ENCODE data around the gene GOLPH3. TPM values are rescaled to one million over a fixed set of nuclear protein-coding genes. Genes with fewer than 3 reads are reported as not detected.
A peak's percentile ranks its signal among the peaks of the same experiment; 100 is the strongest.
"Not testable (repeated sequence)": the region's sequence is repeated elsewhere in the genome, so short reads cannot be mapped to it uniquely, and the experiment has no call there.

The GOLPH3 gene
- total RNA-seq, 1 experiment from 2014 or later = 98.7 TPM

GRCh38 chr5:32082701-32083100 is 91.4 kb downstream of the GOLPH3 start:
- Mint-ChIP-seq H3K27me3 (ENCODE audit: low read depth) (no peaks in the 10 kb centered on the region), H3K36me3 (ENCODE audit: insufficient read depth in 1 of 3, low read depth in 3 of 3) (peaks cover 0 to 9% (median 0%) of the 10 kb centered on the region in 3 experiments; a peak in 2 of 7 replicates), H3K4me3 (no peak overlapping the region), H3K4me1 (no peaks in the 10 kb centered on the region), H3K27ac (peak overlapping the region in 1 of 3 experiments; percentile 63; a peak in 1 of 7 replicates), H3K9me3 (no peaks in the 10 kb centered on the region)
- no peak overlapping the region for H4K5ac ChIP-seq (ENCODE audit: insufficient read length, low read depth, low read length)
- H4K91ac ChIP-seq (ENCODE audit: insufficient read length, low read depth, low read length) = no peak overlapping the region
- no peak overlapping the region for H2BK15ac ChIP-seq (ENCODE audit: low read depth, low read length)
- H3K14ac ChIP-seq (ENCODE audit: insufficient read depth, low read length) = no peak overlapping the region
- no peak overlapping the region for H3K27ac ChIP-seq (ENCODE audit: insufficient read length, low read depth, low read length)
- H3K9ac ChIP-seq (ENCODE audit: extremely low read depth, insufficient read length, low read length) = no peak overlapping the region
- H3K4me1 ChIP-seq (ENCODE audit: insufficient read depth, low read length) = no peaks in the 10 kb centered on the region
- H2BK5ac ChIP-seq (ENCODE audit: insufficient read length, low read length) = no peak overlapping the region
- no peaks in the 10 kb centered on the region for H3K79me1 ChIP-seq (ENCODE audit: insufficient read depth, low read depth, low read length, poor library complexity, severe bottlenecking)
- H3K56ac ChIP-seq (ENCODE audit: insufficient read length, low read depth, low read length) = no peak overlapping the region
- WGBS (ENCODE audit: extremely low coverage, insufficient read length, low lambda C conversion rate) = no CpG with 5 or more reads among the region's 4 CpGs
- H3T11ph ChIP-seq (ENCODE audit: low read length) = no peak overlapping the region
- H3K18ac ChIP-seq (ENCODE audit: insufficient read length, low read depth, low read length) = no peak overlapping the region
- H3K23me2 ChIP-seq (ENCODE audit: insufficient read length, low read depth, low read length, poor library complexity, severe bottlenecking) = no peaks in the 10 kb centered on the region
- TF ChIP-seq, protein P1, sequence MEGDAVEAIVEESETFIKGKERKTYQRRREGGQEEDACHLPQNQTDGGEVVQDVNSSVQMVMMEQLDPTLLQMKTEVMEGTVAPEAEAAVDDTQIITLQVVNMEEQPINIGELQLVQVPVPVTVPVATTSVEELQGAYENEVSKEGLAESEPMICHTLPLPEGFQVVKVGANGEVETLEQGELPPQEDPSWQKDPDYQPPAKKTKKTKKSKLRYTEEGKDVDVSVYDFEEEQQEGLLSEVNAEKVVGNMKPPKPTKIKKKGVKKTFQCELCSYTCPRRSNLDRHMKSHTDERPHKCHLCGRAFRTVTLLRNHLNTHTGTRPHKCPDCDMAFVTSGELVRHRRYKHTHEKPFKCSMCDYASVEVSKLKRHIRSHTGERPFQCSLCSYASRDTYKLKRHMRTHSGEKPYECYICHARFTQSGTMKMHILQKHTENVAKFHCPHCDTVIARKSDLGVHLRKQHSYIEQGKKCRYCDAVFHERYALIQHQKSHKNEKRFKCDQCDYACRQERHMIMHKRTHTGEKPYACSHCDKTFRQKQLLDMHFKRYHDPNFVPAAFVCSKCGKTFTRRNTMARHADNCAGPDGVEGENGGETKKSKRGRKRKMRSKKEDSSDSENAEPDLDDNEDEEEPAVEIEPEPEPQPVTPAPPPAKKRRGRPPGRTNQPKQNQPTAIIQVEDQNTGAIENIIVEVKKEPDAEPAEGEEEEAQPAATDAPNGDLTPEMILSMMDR (conservative IDR thresholded peaks at IDR 0.05) = no peak
- no peak overlapping the region for H2BK120ac ChIP-seq (ENCODE audit: low read depth, low read length, poor library complexity, severe bottlenecking)
- H2BK20ac ChIP-seq (ENCODE audit: low read depth, low read length, poor library complexity, severe bottlenecking) = no peak overlapping the region
- no peak overlapping the region for H4K8ac ChIP-seq (replicated peaks; ENCODE audit: insufficient read length, low read depth, low read length)
- H2AK5ac ChIP-seq (ENCODE audit: insufficient read length, low read length) = no peak overlapping the region
- H3K79me2 ChIP-seq (ENCODE audit: insufficient read depth, low read length) = no peaks in the 10 kb centered on the region
- no peak overlapping the region for H3K4ac ChIP-seq (ENCODE audit: low read depth, low read length)
- no peak overlapping the region for H3K23ac ChIP-seq (ENCODE audit: insufficient read length, low read depth, low read length)
- H2AFZ ChIP-seq (ENCODE audit: low read length) = no peak overlapping the region
- no peaks in the 10 kb centered on the region for H3K27me3 ChIP-seq (ENCODE audit: insufficient read depth, low read length)
- no peaks in the 10 kb centered on the region for H4K20me1 ChIP-seq (ENCODE audit: control insufficient read depth, insufficient read depth, insufficient read length)
- no peak for DNase-seq
- H3K9me3 ChIP-seq (ENCODE audit: control insufficient read depth, low read depth, low read length) = no peaks in the 10 kb centered on the region
- no peak overlapping the region for H2BK12ac ChIP-seq (ENCODE audit: insufficient read length, low read depth, low read length)
- H3K4me2 ChIP-seq (ENCODE audit: insufficient read depth, insufficient read length, low read length) = no peak overlapping the region

GRCh38 chr5:32080565-32080964 is 93.6 kb downstream of the GOLPH3 start:
- H4K5ac ChIP-seq (ENCODE audit: insufficient read length, low read depth, low read length); H2AFZ ChIP-seq (ENCODE audit: low read length); H2BK12ac ChIP-seq (ENCODE audit: insufficient read length, low read depth, low read length); H3K4me1 ChIP-seq (ENCODE audit: insufficient read depth, low read length); H3K79me2 ChIP-seq (ENCODE audit: insufficient read depth, low read length); H3K9me3 ChIP-seq (ENCODE audit: control insufficient read depth, low read depth, low read length); H3K23me2 ChIP-seq (ENCODE audit: insufficient read length, low read depth, low read length, poor library complexity, severe bottlenecking); H2AK5ac ChIP-seq (ENCODE audit: insufficient read length, low read length); H3K14ac ChIP-seq (ENCODE audit: insufficient read depth, low read length); H3K4me3 Mint-ChIP-seq; H3K27me3 ChIP-seq (ENCODE audit: insufficient read depth, low read length); H2BK20ac ChIP-seq (ENCODE audit: low read depth, low read length, poor library complexity, severe bottlenecking); H3K27me3 Mint-ChIP-seq (ENCODE audit: low read depth); DNase-seq; H3K4me2 ChIP-seq (ENCODE audit: insufficient read depth, insufficient read length, low read length); H3K9ac ChIP-seq (ENCODE audit: extremely low read depth, insufficient read length, low read length); H2BK120ac ChIP-seq (ENCODE audit: low read depth, low read length, poor library complexity, severe bottlenecking); H4K8ac ChIP-seq (replicated peaks; ENCODE audit: insufficient read length, low read depth, low read length); H3K4me1 Mint-ChIP-seq; H4K91ac ChIP-seq (ENCODE audit: insufficient read length, low read depth, low read length); H3K27ac Mint-ChIP-seq; H3K18ac ChIP-seq (ENCODE audit: insufficient read length, low read depth, low read length); H2BK5ac ChIP-seq (ENCODE audit: insufficient read length, low read length); H3K23ac ChIP-seq (ENCODE audit: insufficient read length, low read depth, low read length); H3K4ac ChIP-seq (ENCODE audit: low read depth, low read length); H3K36me3 Mint-ChIP-seq (ENCODE audit: insufficient read depth in 1 of 3, low read depth in 3 of 3); H3K56ac ChIP-seq (ENCODE audit: insufficient read length, low read depth, low read length); H4K20me1 ChIP-seq (ENCODE audit: control insufficient read depth, insufficient read depth, insufficient read length); H3K79me1 ChIP-seq (ENCODE audit: insufficient read depth, low read depth, low read length, poor library complexity, severe bottlenecking); H3K9me3 Mint-ChIP-seq; H2BK15ac ChIP-seq (ENCODE audit: low read depth, low read length); H3K27ac ChIP-seq (ENCODE audit: insufficient read length, low read depth, low read length); H3T11ph ChIP-seq (ENCODE audit: low read length): not testable (repeated sequence)
- WGBS (ENCODE audit: extremely low coverage, insufficient read length, low lambda C conversion rate) = no CpG with 5 or more reads among the region's 1 CpG

Data from H9 (cell line).